KMS-11 (cell line): ENCODE data around the gene EIF3K.

Source experiments
- H2AFZ ChIP-seq: fragments of 200-600 bp; sonication (generic); 2 replicates; pipeline ENCODE4 v1.6.1; 2016; ENCODE audit warnings: antibody characterized with exemption, mixed run types, low read depth
- H3K27ac ChIP-seq: fragments of 200-600 bp; sonication (generic); 2 replicates; pipeline ENCODE4 v1.6.1; 2016; ENCODE audit warnings: mild to moderate bottlenecking, mixed run types
- H3K27me3 ChIP-seq: fragments of 200-600 bp; sonication (generic); 2 replicates; pipeline ENCODE4 v1.6.1; 2017; ENCODE audit warnings: mild to moderate bottlenecking, low read depth, mixed run types, moderate library complexity; ENCODE audit not compliant: insufficient read depth
- H3K36me3 ChIP-seq: fragments of 200-600 bp; sonication (generic); 2 replicates; pipeline ENCODE4 v1.6.1; 2017; ENCODE audit warnings: mild to moderate bottlenecking, mixed run types; ENCODE audit not compliant: insufficient read depth
- H3K4me1 ChIP-seq: fragments of 200-600 bp; sonication (generic); 2 replicates; pipeline ENCODE4 v1.6.1; 2016; ENCODE audit warnings: mild to moderate bottlenecking, low read depth, mixed run types; ENCODE audit not compliant: poor library complexity, severe bottlenecking
- H3K4me2 ChIP-seq: fragments of 200-600 bp; sonication (generic); 2 replicates; pipeline ENCODE4 v1.7.0; 2016; ENCODE audit warnings: mild to moderate bottlenecking, mixed run types
- H3K4me3 ChIP-seq: fragments of 200-600 bp; sonication (generic); IDR thresholded peaks from 2 replicates; pipeline ENCODE4 v1.6.1; 2017; ENCODE audit warnings: low read depth, low read length, mixed read lengths; ENCODE audit not compliant: insufficient read depth
- H3K79me2 ChIP-seq: fragments of 200-600 bp; sonication (generic); 2 replicates; pipeline ENCODE4 v1.6.1; 2016; ENCODE audit warnings: low read depth, mixed run types; ENCODE audit not compliant: insufficient read depth
- H3K9ac ChIP-seq: fragments of 200-600 bp; sonication (generic); 2 replicates; pipeline ENCODE4 v1.6.1; 2016; ENCODE audit warnings: mild to moderate bottlenecking, mixed run types
- H4K20me1 ChIP-seq: fragments of 200-600 bp; sonication (generic); 2 replicates; pipeline ENCODE4 v1.6.1; 2016; ENCODE audit warnings: mild to moderate bottlenecking, mixed run types; ENCODE audit not compliant: insufficient read depth
- CTCF ChIP-seq: fragments of 200-600 bp; sonication (generic); conservative IDR thresholded peaks from 2 replicates; pipeline ENCODE4 v1.6.1; 2017; ENCODE audit warnings: low read depth, mild to moderate bottlenecking, antibody characterized with exemption, low read length, moderate library complexity, mixed read lengths

The EIF3K gene

GRCh38 chr19:38670921-38671398, 52.0 kb downstream of the EIF3K start:
- Histone ChIP-seq H3K27me3 (no peaks in the 10 kb centered on the region), H3K4me2 (no peak overlapping the region), H3K4me3 (no peak overlapping the region), H2AFZ (no peak overlapping the region), H4K20me1 (no peaks in the 10 kb centered on the region), H3K27ac (no peak overlapping the region), H3K9ac (no peak overlapping the region), H3K79me2 (peaks cover 50% of the 10 kb centered on the region; the same call in 1 of the 2 replicates), H3K36me3 (no peaks in the 10 kb centered on the region), H3K4me1 (peaks cover 20% of the 10 kb centered on the region)
- TF ChIP-seq CTCF, result no peak

DNA sequence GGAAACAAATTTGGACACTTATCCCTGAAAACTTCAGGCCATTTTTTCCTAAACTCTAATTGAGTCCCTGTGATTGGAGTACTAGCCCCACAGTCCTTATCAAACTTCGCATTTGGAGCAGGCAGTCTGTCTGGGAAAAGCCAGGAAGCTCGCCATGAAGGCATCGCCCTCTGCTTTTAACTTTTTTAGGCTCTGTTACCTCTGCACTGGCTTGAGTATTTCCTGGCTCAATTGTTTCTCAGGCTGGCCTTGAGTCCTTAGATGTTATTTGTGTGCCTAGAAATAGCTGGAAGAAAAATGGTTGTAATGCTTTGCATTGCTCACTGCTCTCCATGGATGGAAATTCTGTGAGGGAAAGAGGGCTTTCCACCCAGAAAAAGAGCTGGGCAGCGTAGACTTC, 52.7 kb downstream of the EIF3K start:
- Histone ChIP-seq H3K36me3 (no peaks in the 10 kb centered on the region), H3K27ac (no peak overlapping the region), H3K4me2 (no peak overlapping the region), H3K27me3 (no peaks in the 10 kb centered on the region), H2AFZ (no peak overlapping the region), H3K4me3 (no peak overlapping the region), H4K20me1 (no peaks in the 10 kb centered on the region), H3K9ac (no peak overlapping the region), H3K4me1 (peaks cover 20% of the 10 kb centered on the region), H3K79me2 (peaks cover 48% of the 10 kb centered on the region; the same call in 1 of the 2 replicates)
- no peak for TF ChIP-seq CTCF

GRCh38 chr19:38673030-38673429, 54.0 kb downstream of the EIF3K start:
- no peak overlapping the region for H3K4me2 ChIP-seq
- no peaks in the 10 kb centered on the region for H3K27me3 ChIP-seq
- no peak overlapping the region for H2AFZ ChIP-seq
- no peak for TF ChIP-seq CTCF
- H3K9ac ChIP-seq, result no peak overlapping the region
- H3K79me2 ChIP-seq, result peaks cover 47% of the 10 kb centered on the region; the same call in 1 of the 2 replicates
- H4K20me1 ChIP-seq, result no peaks in the 10 kb centered on the region
- no peak overlapping the region for H3K27ac ChIP-seq
- no peaks in the 10 kb centered on the region for H3K36me3 ChIP-seq
- no peak overlapping the region for H3K4me3 ChIP-seq
- peaks cover 20% of the 10 kb centered on the region for H3K4me1 ChIP-seq

DNA sequence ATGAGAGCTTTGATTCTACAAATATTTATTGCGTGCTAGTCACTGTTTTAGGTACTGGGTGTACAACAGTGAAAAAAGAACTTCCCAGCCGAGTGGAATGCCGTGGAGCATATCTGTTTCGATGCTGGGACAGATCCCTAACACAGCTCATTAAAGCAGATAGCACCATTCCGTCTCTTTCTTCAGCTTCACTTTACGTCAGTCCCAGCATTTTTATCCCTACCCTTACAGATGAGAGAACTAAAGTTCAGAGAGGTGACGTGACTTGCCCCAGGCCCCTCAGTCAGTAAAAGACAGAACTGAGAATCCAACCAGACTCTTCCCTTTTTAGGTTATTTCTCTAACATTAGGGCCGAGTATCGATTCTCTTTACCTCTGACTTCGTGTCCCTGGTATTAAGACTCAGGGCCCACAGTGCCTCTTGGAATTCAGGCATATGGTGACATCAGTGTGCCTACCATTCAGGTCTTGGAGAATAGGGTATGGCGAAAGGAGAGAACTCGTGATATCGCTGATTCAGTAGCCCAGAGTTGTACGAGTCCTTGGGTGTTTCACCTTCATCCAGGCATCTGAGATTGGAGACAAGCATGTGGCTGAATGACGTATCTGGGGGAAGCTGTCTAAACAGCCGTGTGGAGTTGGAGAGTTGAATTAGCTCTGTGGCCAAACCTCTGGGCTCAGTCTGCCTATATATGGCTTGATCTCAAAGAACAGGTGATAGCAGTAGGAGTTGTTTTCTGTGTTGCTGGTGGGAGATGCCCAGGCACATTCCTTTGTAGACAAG, 55.6 kb downstream of the EIF3K start:
- Histone ChIP-seq H3K36me3 (no peaks in the 10 kb centered on the region), H3K4me3 (no peak overlapping the region), H3K9ac (no peak overlapping the region), H3K4me1 (peaks cover 18% of the 10 kb centered on the region), H3K4me2 (no peak overlapping the region), H3K79me2 (peaks cover 46% of the 10 kb centered on the region; the same call in 1 of the 2 replicates), H2AFZ (no peak overlapping the region), H3K27me3 (no peaks in the 10 kb centered on the region), H4K20me1 (no peaks in the 10 kb centered on the region), H3K27ac (no peak overlapping the region)
- no peak for TF ChIP-seq CTCF
